ENCODE data around the gene TSPAN1. TPM values are rescaled to one million over a fixed set of nuclear protein-coding genes. Genes with fewer than 3 reads are reported as not detected.

TSPAN1 gene
- total RNA-seq, 1 experiment from 2014 or later = not detected

GRCh38 chr1:46150085-46150484, 24.8 kb upstream of the TSPAN1 start:
- Histone ChIP-seq H3K4me1 (replicated peaks) (no peaks in the 10 kb centered on the region), H3K36me3 (no peaks in the 10 kb centered on the region), H3K4me3 (no peak overlapping the region), H3K27me3 (replicated peaks) (no peaks in the 10 kb centered on the region), H3K27ac (no peak overlapping the region), H3K9me3 (replicated peaks) (no peaks in the 10 kb centered on the region)
- DNase-seq (ENCODE audit: low read depth in 1 of 2, low spot score in 2 of 2) = no peak

DNA sequence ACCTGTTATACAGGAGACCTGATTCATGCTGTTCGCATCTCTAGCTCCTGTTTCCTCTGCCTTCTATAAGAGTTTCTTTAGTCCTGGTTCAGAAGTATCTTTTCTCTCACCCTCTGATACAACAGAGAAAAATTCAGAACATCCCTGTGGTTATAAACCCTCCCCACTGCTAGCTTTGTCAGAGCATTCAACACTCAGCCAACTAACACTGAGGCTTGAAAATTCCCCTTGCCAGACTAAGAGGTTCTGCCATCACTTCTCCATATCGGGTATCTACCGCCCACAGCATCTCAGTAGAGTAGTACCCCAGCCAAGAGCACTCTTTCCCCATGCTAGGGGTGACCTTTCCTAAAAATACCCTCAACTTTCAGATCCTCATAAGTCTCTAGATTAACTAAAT, 22.9 kb upstream of the TSPAN1 start:
- Histone ChIP-seq H3K4me3 (no peak overlapping the region), H3K9me3 (replicated peaks) (no peaks in the 10 kb centered on the region), H3K36me3 (no peaks in the 10 kb centered on the region), H3K4me1 (replicated peaks) (no peaks in the 10 kb centered on the region), H3K27me3 (replicated peaks) (no peaks in the 10 kb centered on the region), H3K27ac (no peak overlapping the region)
- no peak for DNase-seq (ENCODE audit: low read depth in 1 of 2, low spot score in 2 of 2)

GRCh38 chr1:46153228-46153627, 21.7 kb upstream of the TSPAN1 start:
- Histone ChIP-seq H3K27me3 (replicated peaks) (no peaks in the 10 kb centered on the region), H3K4me3 (no peak overlapping the region), H3K36me3 (no peaks in the 10 kb centered on the region), H3K4me1 (replicated peaks) (no peaks in the 10 kb centered on the region), H3K27ac (no peak overlapping the region), H3K9me3 (replicated peaks) (no peaks in the 10 kb centered on the region)
- no peak for DNase-seq (ENCODE audit: low read depth in 1 of 2, low spot score in 2 of 2)

GRCh38 chr1:46153732-46154131, 21.2 kb upstream of the TSPAN1 start:
- no peaks in the 10 kb centered on the region for H3K4me1 ChIP-seq (replicated peaks)
- no peak overlapping the region for H3K27ac ChIP-seq
- no peak for DNase-seq (ENCODE audit: low read depth in 1 of 2, low spot score in 2 of 2)
- no peak overlapping the region for H3K4me3 ChIP-seq
- H3K9me3 ChIP-seq (replicated peaks) = no peaks in the 10 kb centered on the region
- no peaks in the 10 kb centered on the region for H3K36me3 ChIP-seq
- H3K27me3 ChIP-seq (replicated peaks) = no peaks in the 10 kb centered on the region

GRCh38 chr1:46157916-46158311, 17.0 kb upstream of the TSPAN1 start:
- Histone ChIP-seq H3K9me3 (replicated peaks) (no peaks in the 10 kb centered on the region), H3K27ac (no peak overlapping the region), H3K27me3 (replicated peaks) (no peaks in the 10 kb centered on the region), H3K4me3 (no peak overlapping the region), H3K4me1 (replicated peaks) (no peaks in the 10 kb centered on the region), H3K36me3 (no peaks in the 10 kb centered on the region)
- no peak for DNase-seq (ENCODE audit: low read depth in 1 of 2, low spot score in 2 of 2)

DNA sequence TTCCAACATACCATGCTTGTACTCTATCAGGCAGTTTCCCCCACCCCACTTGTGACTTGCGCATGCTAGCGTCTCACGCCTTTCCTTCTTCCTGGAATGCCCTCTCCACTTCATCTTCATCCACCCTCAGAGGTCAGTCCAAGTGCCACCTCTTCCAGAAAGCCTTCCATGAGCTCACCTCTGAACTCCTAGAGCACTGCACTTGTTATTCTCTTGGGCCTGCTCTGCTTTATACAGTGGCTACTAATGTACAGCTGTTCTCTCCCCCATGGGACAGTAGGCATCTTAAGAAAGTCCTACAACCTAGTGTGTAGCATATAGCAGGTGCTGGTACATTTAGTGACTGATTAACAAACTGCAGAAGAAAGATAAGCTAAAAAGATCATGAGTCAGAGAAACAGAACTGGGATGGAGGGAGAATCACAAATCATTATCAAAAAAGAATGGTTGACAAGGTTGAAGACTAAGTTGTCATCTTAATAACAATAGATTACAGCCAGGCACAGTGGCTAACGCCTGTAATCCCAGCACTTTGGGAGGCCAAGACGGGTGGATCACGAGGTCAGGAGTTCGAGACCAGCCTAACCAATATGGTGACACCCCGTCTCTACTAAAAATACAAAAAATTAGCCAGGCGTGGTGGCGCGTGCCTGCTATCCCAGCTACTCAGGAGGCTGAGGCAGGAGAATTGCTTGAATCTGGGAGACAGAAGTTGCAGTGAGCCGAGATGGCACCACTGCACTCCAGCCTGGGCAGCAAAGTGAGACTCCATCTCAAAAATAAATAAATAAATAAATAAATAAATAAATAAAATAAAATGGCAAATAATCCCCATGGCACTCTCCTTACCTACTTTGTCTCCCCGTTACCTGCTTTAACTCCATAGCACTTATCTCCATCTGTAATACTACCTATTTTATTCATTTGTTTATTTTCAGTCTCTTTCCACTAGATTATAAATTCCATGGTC, 16.3 kb upstream of the TSPAN1 start:
- H3K27ac ChIP-seq = no peak overlapping the region
- no peak overlapping the region for H3K4me3 ChIP-seq
- no peak for DNase-seq (ENCODE audit: low read depth in 1 of 2, low spot score in 2 of 2)
- no peaks in the 10 kb centered on the region for H3K36me3 ChIP-seq
- no peaks in the 10 kb centered on the region for H3K9me3 ChIP-seq (replicated peaks)
- no peaks in the 10 kb centered on the region for H3K27me3 ChIP-seq (replicated peaks)
- no peaks in the 10 kb centered on the region for H3K4me1 ChIP-seq (replicated peaks)

- DNase-seq (ENCODE audit: low read depth in 1 of 2, low spot score in 2 of 2) = no peak
- no peaks in the 10 kb centered on the region for H3K27me3 ChIP-seq (replicated peaks)
- H3K4me1 ChIP-seq (replicated peaks) = no peaks in the 10 kb centered on the region
- no peaks in the 10 kb centered on the region for H3K9me3 ChIP-seq (replicated peaks)
- no peak overlapping the region for H3K27ac ChIP-seq
- no peaks in the 10 kb centered on the region for H3K36me3 ChIP-seq
- H3K4me3 ChIP-seq = no peak overlapping the region
These were observed 15.4 kb upstream of the TSPAN1 start for GRCh38 chr1:46159516-46159915.

DNA sequence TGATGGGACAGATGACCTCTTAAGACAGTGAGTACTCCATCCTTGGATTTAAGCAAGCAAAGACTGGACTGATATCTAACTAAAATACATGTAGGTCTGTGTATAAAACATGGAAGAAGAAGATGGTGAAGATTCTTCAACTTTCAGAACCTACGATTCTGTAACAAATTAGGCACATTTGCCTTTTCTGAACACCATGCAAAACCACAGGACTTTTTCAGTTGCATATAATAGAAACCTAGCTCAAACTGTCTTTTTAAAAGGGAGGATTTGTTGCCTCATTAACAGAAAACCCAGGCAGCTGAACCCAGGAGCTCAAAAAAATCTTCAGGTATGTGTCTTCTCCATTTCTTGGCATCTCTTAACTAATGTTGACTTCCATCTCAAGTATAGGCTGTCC, 14.7 kb upstream of the TSPAN1 start:
- no peaks in the 10 kb centered on the region for H3K4me1 ChIP-seq (replicated peaks)
- DNase-seq (ENCODE audit: low read depth in 1 of 2, low spot score in 2 of 2) = no peak
- H3K36me3 ChIP-seq = no peaks in the 10 kb centered on the region
- H3K27ac ChIP-seq = no peak overlapping the region
- no peak overlapping the region for H3K4me3 ChIP-seq
- H3K9me3 ChIP-seq (replicated peaks) = no peaks in the 10 kb centered on the region
- no peaks in the 10 kb centered on the region for H3K27me3 ChIP-seq (replicated peaks)

DNA sequence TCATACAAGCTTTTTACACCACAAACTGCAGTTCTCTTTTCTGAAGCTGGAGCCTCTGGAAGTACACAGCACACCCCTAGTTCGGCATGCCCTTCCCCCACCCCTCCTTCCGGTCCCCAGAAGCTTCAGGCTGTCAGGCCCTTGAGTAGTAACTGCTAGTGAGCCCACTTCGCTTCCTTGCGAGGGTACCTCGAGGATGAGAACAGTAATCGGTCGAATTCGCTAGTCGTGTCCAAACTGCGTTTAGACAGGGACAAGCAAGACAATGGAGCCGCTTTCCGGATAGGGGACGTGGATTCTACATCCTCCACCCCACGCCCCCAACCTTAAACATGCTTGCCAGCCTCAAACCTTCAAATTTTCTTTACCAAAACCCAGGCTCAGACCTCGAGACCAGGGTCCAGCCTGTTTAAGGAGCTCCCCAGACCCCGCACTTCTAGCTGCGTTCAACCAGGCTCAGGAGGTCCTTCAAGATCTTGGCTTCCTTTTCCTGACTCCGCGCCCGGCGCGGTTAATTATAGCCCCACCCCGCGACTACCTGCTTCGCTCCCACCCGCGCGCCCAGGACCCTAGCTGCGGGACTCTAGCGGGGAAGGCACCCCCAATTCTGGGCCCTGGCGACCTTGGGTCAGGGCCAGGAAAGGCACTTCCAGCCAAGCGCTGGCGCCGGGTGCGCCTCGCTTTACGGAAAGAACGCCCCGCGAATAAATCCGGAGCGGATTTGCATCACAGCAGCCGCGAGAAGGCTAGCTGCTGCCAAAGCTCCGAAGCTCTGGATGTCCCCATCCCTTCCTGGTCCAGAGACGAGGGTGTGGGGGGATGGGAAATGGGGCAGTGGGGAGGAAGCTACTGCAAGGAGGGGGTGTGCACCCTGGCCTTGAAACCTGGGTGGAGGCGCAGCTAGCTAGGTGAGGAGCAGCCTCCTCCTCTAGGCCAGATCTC, 8.1 kb upstream of the TSPAN1 start:
- Histone ChIP-seq H3K27me3 (replicated peaks) (no peaks in the 10 kb centered on the region), H3K9me3 (replicated peaks) (no peaks in the 10 kb centered on the region), H3K27ac (no peak overlapping the region), H3K36me3 (no peaks in the 10 kb centered on the region), H3K4me1 (replicated peaks) (no peaks in the 10 kb centered on the region), H3K4me3 (no peak overlapping the region)
- DNase-seq (ENCODE audit: low read depth in 1 of 2, low spot score in 2 of 2) = no peak

DNA sequence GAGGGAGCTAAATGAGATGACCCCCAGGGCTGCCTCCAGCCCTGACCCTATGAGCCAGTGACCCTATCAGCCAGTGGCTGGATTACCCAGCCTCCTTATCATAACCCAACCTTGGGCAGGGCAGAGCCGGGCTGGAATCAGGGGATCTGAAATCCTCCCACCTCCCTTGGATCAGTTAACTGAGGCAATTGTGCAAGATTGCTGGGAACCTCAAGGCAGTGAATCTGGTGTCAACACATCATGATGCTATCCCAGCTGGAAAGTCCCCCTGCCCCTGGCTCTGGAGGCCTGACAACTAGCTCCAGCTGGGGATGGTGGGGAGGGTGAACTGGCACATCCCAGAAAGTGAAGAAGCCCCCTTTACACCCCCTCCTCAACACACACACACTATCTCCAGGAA, 6.4 kb upstream of the TSPAN1 start:
- H3K27ac ChIP-seq = no peak overlapping the region
- no peak overlapping the region for H3K4me3 ChIP-seq
- H3K4me1 ChIP-seq (replicated peaks) = peaks cover 4% of the 10 kb centered on the region
- no peaks in the 10 kb centered on the region for H3K36me3 ChIP-seq
- DNase-seq (ENCODE audit: low read depth in 1 of 2, low spot score in 2 of 2) = no peak
- H3K27me3 ChIP-seq (replicated peaks) = no peaks in the 10 kb centered on the region
- no peaks in the 10 kb centered on the region for H3K9me3 ChIP-seq (replicated peaks)

DNA sequence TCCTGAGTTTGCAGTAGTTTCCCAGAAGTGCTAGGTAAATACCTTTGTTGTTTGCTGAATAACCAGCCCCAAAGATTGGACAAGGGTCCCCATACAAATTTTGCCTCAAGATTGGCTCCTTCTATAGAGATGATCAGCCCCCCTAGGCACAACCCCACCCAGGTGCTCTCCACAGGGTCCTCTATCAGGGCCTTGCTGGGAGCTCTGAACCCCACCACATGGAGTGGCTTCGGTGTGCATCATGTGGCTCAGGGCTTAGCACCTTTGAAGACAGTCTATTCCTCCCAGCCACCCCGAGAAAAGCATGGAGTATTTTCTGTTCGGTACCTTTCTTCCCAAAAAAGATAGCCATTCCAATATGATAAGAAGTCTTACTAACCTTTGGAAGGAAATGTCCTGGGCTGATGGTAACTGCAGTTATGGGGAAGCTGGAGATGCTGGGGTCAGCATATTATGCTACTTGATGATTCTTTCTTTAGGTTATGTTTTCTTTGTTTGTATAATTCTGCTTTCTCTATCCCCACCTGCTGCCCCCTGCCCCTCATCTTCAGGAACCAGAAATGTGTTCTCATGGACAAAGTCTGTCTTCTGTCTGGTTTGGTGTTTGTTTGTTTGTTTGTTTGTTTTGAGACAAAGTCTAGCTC, 5.0 kb upstream of the TSPAN1 start:
- Histone ChIP-seq H3K4me1 (replicated peaks) (peaks cover 7% of the 10 kb centered on the region), H3K27ac (no peak overlapping the region), H3K9me3 (replicated peaks) (no peaks in the 10 kb centered on the region), H3K27me3 (replicated peaks) (no peaks in the 10 kb centered on the region), H3K4me3 (no peak overlapping the region), H3K36me3 (no peaks in the 10 kb centered on the region)
- no peak for DNase-seq (ENCODE audit: low read depth in 1 of 2, low spot score in 2 of 2)

GRCh38 chr1:46171351-46171750, 3.5 kb upstream of the TSPAN1 start:
- H3K4me3 ChIP-seq = no peak overlapping the region
- no peaks in the 10 kb centered on the region for H3K27me3 ChIP-seq (replicated peaks)
- peaks cover 7% of the 10 kb centered on the region for H3K4me1 ChIP-seq (replicated peaks)
- H3K36me3 ChIP-seq = no peaks in the 10 kb centered on the region
- H3K9me3 ChIP-seq (replicated peaks) = no peaks in the 10 kb centered on the region
- no peak for DNase-seq (ENCODE audit: low read depth in 1 of 2, low spot score in 2 of 2)
- no peak overlapping the region for H3K27ac ChIP-seq

DNA sequence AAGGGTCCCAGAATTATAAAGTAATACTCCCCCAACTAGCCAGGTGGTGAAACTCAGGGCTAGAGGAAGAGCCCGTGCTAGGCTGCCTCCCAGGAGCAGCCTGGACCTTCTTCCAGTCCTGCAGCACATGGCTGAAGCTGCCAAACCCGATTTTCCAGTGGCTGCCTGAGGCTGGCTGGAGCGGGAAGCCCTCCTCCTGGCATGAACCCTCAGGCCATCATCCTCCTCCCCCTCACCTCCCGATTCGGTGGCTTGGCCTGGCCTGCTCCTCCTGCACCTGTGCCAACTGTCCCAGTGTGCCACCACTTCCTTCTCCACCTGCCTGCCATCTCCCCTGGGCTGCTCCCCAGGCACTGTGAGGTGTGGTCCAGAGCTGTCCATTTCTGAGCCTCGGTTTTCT, 3.0 kb upstream of the TSPAN1 start:
- H3K9me3 ChIP-seq (replicated peaks) = no peaks in the 10 kb centered on the region
- H3K4me1 ChIP-seq (replicated peaks) = peaks cover 7% of the 10 kb centered on the region
- H3K27me3 ChIP-seq (replicated peaks) = no peaks in the 10 kb centered on the region
- DNase-seq (ENCODE audit: low read depth in 1 of 2, low spot score in 2 of 2) = no peak
- no peak overlapping the region for H3K27ac ChIP-seq
- no peak overlapping the region for H3K4me3 ChIP-seq
- H3K36me3 ChIP-seq = no peaks in the 10 kb centered on the region
